DND-41 (cell line): Measurements from ENCODE around the gene SMOC2.

Experiments
- CTCF ChIP-seq: IDR thresholded peaks from 2 replicates; pipeline ENCODE4 v1.5.1; 2012; ENCODE audit warnings: borderline replicate concordance, low read length, moderate library complexity, mild to moderate bottlenecking; ENCODE audit not compliant: poor library complexity, severe bottlenecking; ENCODE audit errors: extremely low read depth
- EZH2 ChIP-seq: IDR thresholded peaks from 3 replicates; pipeline ENCODE4 v1.6.1; 2012; ENCODE audit warnings: borderline replicate concordance, low read depth, mild to moderate bottlenecking, moderate library complexity, low read length, inconsistent platforms; ENCODE audit not compliant: severe bottlenecking

- TF ChIP-seq EZH2 (no peak), CTCF (no peak)
These were observed 197.7 kb downstream of the SMOC2 start for GRCh38 chr6:168638468-168639271.
